GM10847 (cell line): ENCODE measurements around the gene NRG3.

Experiments
- POLR2A ChIP-seq: IDR thresholded peaks from 2 replicates; pipeline ENCODE4 v1.6.1; 2011; ENCODE audit not compliant: insufficient read length; ENCODE audit errors: extremely low read depth

The NRG3 gene

DNA sequence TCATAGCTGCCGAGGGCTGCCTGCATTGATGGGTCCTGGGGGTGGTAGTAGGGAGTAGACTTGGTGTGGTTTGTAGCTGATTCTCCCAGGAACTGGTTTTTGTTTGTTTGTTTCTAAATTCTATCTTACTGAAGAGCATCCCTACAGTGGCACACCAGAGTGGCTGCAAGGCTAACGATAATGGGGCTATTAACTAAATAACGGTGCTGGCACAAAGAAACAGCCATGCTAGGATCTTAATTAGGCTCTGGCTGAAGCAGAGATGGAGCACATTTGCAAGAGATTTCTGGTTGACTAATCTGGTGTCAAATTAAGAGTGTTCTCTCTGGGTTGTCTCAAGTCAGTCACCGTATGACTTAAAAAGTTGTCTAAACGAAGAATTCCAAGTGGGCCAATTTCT, 590.0 kb downstream of the NRG3 start:
- no peak for TF ChIP-seq POLR2A

DNA sequence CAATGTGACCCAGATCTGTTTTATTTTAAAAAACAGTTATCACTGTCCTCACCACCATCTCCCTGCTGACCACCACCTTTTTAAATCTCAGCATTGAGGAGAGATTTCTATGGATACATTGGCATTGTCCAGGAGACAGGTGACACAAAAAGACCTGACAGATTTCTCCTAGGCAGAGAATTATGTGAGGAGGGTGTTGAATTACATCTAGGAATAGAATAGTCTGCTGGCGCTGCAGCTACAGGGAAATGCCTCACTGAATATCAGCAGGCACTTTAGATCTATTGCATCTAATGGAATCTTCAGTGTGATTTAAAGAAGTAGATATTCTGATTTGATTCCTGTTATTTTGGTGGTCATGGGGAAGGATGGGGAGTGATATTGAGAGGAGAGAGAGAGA, 593.5 kb downstream of the NRG3 start:
- TF ChIP-seq POLR2A: no peak

DNA sequence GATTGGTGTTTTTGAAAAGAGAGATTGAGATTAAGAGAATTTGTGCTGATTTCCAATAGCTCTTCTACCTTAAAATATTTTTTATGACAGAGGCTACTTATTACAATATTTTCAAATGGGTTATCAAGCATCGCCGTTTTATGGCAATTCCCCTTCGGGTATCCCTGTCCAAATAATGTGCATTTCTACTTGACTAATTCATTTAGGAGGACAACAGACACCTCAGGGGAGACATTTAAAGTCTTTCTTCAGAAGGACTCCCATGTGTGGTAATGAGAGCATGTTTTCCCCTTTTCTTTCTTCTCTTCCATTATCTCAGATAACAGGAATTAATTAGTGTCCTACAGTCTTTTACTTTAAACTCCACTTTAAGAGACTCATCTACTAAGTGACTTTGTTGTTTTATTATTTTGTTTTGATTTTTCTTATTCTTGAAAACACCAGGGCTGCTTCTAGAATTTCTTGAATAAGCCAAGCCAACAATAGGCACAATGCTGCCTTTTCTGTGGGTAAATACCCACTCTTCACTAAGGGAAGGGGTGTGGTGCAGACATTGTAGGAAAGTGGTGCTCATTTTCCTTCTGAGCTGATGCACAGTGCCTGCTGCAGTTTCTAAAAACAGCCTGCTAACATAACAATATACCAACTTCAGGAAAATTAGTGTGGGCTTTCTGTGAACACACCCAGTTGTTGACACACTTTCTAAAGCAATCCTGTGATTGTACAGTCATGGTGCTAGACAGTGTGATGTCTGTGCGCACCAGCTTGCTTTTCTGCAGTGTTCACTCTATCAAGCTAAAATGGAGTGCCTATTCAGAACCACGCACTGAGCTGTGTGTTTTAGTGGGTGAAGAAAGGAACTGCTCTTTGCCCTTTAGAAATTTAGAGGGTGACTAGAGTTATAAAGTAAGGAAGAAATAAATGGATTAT, 597.7 kb downstream of the NRG3 start:
- no peak for TF ChIP-seq POLR2A

DNA sequence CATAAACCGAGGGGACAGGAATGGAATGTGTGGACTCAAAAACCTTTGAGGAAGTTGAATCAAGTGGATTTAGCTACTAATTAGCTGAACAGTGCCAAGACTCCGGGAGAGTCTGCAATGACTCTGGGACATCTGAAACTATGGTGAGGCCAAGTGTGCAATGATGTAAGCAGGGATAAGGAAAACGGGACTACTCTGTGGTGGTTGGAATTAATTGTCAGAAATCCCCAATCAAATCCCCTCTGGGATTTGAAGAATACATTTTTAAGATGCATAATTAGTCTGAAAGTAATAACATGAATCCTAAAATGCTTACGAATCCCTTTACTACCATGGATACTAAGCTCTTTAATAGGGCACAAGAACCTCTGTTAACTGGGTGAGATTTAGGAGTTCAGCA, 602.8 kb downstream of the NRG3 start:
- TF ChIP-seq POLR2A: no peak

DNA sequence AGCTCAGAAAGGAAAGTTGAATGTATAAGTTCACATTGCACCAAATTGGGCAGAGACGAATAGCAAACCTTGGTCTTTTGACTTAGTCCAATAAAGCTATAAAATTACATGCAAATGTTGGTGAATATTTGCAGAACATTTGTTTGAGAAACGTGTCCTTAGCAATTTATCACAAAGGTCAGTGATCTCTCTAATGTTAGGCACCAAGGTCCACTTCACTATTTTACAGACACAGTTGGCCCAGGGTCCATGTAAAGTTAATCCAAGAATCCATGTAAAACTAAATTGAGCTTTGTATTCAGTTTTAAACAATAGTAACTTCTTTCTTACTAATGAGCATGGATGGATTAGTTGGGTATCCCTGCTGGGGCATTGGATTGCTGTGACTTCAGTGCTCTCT, 617.7 kb downstream of the NRG3 start:
- no peak for TF ChIP-seq POLR2A

DNA sequence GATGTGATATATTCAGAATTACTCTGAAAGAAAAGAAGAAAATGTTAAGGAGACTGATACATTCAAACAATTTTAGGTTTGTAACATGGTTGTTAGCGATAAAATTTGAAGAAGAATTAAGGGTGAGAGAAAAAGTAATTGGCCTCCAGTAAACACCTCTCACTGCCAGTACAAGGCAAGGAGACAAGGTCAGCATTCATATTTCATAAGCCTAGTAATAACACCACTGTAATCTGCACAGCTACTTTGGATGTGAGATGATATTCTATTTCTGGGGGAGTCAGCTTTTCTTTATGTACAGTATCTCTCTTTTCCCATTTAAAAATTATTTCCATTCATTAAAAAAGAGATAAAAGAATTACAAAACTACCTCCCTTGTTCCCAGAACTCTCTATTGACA, 621.1 kb downstream of the NRG3 start:
- TF ChIP-seq POLR2A: no peak

DNA sequence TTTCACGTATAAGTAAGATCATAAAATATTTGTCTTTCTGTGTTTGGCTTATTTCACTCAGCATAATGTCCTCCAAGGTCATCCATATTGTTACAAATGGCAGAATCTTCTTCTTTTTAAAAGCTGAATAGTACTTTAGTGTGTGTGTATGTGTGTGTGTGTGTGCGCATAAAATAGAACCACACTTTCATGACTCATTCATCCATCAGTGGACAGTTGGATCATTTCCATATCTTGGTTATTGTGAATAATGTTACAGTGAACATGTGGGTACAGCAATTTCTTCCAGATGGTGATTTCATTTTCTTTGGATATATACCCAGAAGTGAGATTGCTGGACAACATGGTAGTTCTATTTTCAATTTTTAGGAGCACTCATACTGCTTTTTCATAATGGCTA, 622.4 kb downstream of the NRG3 start:
- TF ChIP-seq POLR2A: no peak

DNA sequence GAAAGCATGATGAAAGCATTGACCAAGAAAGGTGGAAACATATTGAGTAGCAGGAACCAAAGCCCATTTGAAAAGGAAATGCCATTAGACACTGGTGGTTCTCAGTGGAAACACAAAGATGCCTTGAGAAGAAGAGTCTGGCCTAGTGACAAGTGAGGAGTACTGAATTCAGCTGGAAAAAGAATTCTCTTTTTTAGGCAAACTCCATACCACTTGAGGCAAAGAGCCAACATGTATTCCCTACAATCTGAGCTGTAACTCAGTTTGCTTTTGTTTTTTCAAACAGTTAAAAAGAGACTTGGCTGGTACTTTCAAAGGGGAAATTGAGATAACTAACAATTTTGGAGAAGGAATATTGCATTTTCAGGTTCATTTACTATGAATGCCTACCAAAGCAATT, 624.0 kb downstream of the NRG3 start:
- no peak for TF ChIP-seq POLR2A

DNA sequence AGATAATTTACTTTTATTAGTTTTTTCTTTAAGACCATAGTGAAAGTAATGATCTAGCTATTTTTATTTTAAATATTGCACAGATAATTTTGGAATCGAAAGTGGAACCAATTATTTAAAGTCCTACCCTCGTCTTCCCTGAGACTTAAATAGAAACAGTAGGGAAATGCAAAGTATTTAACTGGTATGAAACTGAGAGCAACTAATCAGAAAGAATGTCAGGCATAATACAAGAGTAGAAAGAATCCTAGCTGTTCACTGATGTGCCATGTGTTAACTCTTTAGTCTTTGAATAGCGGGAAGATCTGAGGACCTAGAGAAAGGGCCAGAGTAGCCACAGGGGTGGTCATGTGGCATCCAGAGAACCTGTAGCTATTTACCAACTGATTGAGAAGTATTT, 630.0 kb downstream of the NRG3 start:
- no peak for TF ChIP-seq POLR2A

DNA sequence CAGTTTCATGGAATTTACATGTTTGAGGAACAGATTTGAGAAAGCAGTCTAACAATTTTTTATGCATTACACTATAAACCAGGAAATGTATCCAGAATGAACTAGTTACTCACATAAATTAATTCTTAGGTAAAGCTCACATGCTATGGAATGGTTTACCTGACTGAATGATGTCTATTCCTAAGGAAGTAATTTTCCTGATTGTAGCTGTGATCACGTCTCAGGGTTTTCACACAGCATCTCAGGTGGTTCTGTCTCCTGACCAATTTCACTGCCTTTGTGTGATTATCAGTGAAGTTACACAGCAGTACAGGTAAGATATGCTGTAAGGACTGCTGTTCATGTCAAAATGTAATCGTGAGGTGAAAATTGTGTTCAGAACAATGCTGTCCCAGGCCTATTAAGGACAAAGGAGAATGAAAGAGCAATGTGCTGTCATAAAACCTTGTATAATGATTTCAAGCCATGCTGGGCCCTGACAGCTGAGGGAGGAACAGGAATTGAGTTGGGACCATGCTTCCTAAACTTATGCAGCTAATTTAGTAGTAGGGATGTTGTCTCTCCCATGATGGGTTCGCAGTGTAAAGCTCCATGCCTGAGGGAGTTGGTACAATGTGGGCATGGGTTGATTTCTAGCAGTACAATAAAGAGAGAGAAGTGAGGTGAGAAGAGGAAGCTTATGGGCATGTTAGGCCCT, 631.8 kb downstream of the NRG3 start:
- TF ChIP-seq POLR2A: no peak

DNA sequence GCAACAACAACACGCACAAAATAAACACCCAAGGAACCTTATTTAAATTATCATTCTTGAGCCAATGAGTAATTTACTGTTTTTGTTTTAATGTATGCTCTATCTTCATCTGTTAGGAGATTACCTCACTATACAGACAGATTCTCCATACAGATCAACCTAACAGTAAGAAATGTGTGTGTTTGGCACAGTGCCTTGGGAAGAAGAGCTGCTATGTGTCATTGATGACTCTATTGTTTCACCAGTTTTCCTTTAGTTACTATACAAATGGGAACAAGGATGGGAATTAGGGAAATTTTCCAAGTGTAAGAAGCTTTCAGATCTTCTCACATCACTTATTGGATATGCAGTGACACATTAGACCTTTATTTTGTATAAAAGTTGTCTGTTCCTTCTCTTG, 640.3 kb downstream of the NRG3 start:
- no peak for TF ChIP-seq POLR2A

DNA sequence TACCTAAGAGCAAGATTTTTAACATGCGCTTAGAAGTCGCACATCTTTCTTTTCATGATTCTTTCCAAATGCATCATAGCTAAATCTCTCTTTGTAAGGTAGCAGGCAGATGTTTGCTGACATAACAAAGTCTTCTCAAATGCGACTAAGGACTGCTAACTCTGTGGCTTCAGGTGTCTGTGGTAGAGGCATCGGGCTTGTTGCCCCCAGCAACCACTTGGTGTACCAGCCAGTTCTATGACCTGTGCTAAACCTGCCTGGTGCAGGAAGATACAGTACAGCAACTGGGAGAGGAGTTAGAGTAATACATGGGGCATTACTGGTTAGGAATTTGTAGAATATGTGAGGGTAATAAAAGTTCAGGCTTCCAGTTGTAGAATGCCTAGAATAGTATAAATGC, 654.1 kb downstream of the NRG3 start:
- no peak for TF ChIP-seq POLR2A

DNA sequence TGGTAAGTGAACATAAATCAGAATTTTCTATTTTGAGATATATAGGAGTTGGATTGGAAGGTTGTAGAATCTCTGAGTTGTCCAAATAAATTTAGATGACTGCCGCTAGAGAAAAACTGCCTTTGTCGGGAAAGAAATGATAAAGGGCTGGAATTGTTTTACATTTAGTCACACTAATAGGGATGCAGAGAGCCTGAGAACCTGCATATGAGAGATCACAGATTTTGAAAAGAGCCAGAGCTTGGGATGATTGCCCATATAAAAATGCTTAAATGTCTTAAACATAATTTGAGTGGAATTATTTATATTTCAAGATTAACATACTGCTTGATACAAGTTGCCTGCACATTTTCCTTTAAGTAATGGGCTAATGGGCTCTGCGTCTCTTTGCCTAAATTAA, 660.5 kb downstream of the NRG3 start:
- no peak for TF ChIP-seq POLR2A

DNA sequence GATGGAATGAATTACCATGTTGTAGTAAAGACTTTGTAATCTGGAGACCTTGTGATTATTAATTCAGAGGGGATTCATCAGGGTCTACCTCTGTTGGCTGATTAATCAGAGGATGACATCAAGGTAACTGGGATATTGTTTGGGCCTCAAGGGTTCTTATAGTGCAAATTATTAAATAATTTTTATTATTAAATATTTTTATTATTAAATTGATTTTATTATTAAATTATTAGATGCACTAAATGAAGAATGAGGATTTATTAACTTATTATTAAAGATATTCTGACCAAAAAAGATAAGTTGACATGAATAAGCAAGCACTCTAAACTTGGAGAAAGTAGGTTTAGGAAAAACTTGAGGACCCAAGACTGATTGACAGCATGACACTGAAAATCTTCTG, 661.7 kb downstream of the NRG3 start:
- TF ChIP-seq POLR2A: no peak

DNA sequence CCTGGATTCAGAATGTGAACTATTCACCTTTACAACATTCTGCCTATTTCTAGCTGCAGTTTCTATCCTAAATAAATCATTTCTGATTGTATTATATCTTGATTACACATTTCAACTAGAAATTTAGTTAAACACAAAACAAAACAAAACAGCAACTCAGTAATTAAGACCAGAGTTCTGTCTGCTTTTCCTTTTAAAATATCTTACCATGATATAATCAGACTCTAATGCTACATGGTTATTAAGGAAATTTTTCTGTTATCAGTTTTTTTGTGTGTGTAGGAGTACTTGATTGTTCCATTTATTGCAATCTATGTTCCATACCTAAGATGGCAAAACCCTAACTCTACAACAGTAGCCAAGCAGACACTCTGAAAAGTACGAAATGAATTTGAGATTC, 663.3 kb downstream of the NRG3 start:
- TF ChIP-seq POLR2A: no peak

DNA sequence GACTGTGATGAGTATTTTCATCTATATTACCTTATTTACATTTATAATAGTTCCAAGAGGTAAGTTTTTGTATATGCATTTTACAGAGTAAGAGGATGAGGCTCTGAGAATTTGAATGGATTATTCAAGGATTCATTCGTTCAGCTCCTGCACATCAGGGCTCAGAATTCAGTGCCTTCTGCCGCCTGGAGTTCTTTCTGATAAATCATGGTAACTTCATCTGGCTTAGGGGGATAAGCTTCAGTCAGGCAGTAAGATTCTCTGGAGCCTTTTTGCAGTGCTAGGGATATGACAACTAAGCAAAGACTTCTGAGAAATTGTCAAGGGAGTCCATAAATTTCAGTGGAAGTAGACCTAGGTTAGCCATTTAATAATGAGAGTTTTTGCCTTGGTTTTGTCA, 668.6 kb downstream of the NRG3 start:
- TF ChIP-seq POLR2A: no peak
